NCI-H1436 (cell line): ENCODE data around the gene TNFAIP6.
"Not testable (repeated sequence)": the region's sequence is repeated elsewhere in the genome, so short reads cannot be mapped to it uniquely, and the experiment has no call there.

Experiments
- DNase-seq: peaks from one replicate; lab custom pipeline; 2025; lab: John Stamatoyannopoulos, UW

TNFAIP6 gene

DNA sequence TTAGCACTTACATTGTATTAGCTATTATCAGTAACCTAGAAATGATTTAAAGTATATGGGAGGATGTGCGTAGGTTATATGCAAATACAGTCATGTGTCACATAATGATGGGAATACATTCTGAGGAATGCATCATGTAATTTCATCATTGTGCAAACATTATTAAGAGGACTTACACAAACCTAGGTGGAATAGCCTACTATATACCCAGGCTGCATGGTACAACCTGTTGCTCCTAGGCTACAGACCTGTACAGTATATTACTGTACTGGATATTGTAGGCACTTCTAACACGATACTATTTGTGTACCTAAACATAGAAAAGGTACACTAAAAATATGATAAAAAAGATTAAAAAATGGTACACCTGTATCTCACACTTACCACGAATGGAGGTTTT is 60.3 kb downstream of the TNFAIP6 start:
- no peak for DNase-seq

DNA sequence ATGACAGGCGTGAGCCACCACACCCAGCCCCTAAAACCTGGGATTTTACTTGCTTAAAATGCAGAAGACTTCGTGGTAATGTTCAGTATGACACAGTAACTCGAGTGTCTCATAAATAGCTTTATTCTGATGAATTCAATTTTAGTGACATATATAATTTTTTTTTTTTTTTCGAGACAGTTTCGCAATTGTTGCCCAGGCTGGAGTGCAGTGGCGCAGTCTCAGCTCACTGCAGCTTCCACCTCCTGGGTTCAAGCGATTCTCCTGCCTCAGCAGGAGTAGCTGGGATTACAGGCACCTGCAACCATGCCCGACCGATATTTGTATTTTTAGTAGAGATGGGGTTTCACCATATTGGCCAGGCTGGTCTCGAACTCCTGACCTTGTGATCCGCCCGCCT is 64.3 kb downstream of the TNFAIP6 start:
- not testable (repeated sequence) for DNase-seq

DNA sequence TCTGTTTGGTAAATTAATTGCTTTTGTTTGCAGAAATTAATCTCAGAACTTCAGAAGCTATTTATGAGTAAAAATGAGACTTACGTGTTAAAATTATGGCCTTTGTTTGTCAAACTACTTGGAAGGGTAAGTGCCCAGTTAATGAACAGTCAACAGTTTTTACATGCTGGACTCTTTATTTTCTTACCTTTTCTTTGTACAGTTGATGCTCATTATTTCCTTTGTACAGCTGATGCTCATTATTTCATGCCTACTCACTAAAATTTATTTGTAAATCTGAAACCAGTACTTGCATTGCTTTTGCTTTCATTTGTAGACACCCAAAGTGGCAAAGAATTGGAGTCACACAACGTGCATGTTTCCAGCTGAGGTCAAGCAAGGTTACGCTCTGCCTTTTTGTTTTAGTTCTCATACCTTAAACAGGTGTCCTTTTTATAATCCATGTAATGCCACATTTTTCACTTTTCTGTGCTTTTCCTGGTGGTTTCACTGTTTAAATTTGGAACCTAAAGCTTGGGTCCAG is 65.6 kb downstream of the TNFAIP6 start:
- no peak for DNase-seq

DNA sequence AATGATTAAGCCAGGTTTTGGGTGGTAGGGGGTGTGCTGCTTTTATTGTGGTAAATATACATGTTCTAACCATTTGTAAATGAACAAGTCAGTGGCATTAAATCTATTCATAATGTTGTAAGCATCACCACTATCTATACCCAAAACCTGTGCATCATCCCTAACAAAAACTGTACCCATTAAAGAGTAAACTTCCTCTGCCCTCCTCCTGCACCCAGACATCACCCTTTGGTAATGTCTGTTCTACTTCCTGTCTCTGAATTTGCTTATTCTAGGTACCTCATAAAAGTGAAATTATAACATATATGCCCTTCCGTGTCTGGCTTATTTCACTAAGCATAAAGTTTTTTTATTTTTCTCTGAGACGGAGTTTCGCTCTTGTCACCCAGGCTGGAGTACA is 66.4 kb downstream of the TNFAIP6 start:
- DNase-seq, result no peak
